K562 (cell line): ENCODE data around the gene RETREG2. TPM values are rescaled to one million over a fixed set of nuclear protein-coding genes. Genes with fewer than 3 reads are reported as not detected.

Experiments
- CHD1 ChIP-seq: fragments of 200-600 bp; sonication (generic); IDR thresholded peaks from one replicate; pipeline ENCODE4 v1.6.1; 2012; ENCODE audit warnings: mild to moderate bottlenecking, moderate library complexity, low read length, inconsistent platforms
- ELF4 ChIP-seq: fragments of 450-650 bp; formaldehyde crosslinking; IDR thresholded peaks from 2 replicates; pipeline ENCODE4 v1.4.0; 2022; ENCODE audit warnings: missing genetic modification characterization
- L3MBTL2 ChIP-seq: fragments of 450-650 bp; IDR thresholded peaks from 2 replicates; pipeline ENCODE4 v1.6.1; 2016; ENCODE audit warnings: mild to moderate bottlenecking, moderate library complexity
- SNIP1 ChIP-seq: fragments of 450-650 bp; IDR thresholded peaks from 2 replicates; pipeline ENCODE4 v1.7.1; 2017; ENCODE audit warnings: low read depth, mild to moderate bottlenecking
- SRSF9 ChIP-seq: fragments of 200-400 bp; formaldehyde crosslinking; IDR thresholded peaks from 2 replicates; pipeline ENCODE4 v1.6.1; 2017; ENCODE audit warnings: low read depth, low read length, borderline replicate concordance
- THAP7 ChIP-seq: fragments of 250-450 bp; sonication (Bioruptor Pico); IDR thresholded peaks from 2 replicates; pipeline ENCODE4 v1.5.0; 2021
- TOE1 ChIP-seq, 2 experiments: fragments of 450-650 bp in 1 of 2; sonication (generic) in 1 of 2; formaldehyde crosslinking in 1 of 2; IDR thresholded peaks; 2 replicates each; pipeline versions ENCODE4 v1.7.1 to v1.8.0; 2016 to 2022; ENCODE audit warnings: borderline replicate concordance in 2 of 2, mild to moderate bottlenecking in 2 of 2, antibody characterized with exemption in 1 of 2, inconsistent platforms in 1 of 2, low read depth in 1 of 2, missing genetic modification reagents in 1 of 2, moderate library complexity in 1 of 2
- ZNF717 ChIP-seq: fragments of 250-450 bp; sonication (Bioruptor Pico); IDR thresholded peaks from 2 replicates; pipeline ENCODE4 v1.5.0; 2021
- polyA plus RNA-seq, 8 experiments: library from polyadenylated mRNA; depleted of rRNA in 4 of 8; stranded (reverse) in 5 of 8; unstranded in 3 of 8; fragments of >200 nt; fragmentation: Nextera tagmentation in 2 of 8; fragmentation: Illumina TruSeq in 1 of 8; extraction: Ambion mirVana in 2 of 8; extraction: Trizol in 1 of 8; gene quantifications; 2 replicates each; pipeline versions ENCODE4 v1.2.1 to v1.2.3, GENCODE V29; 2011 to 2014; ENCODE audit warnings: inconsistent platforms in 1 of 8, missing spikeins in 1 of 8
- total RNA-seq, 7 experiments: library from RNA; depleted of rRNA in 6 of 7; stranded (reverse); fragments of >200 nt in 6 of 7; fragmentation: Illumina TruSeq in 2 of 7; extraction: Trizol in 2 of 7; gene quantifications; 2 replicates each; pipeline versions ENCODE4 v1.2.1 to v1.2.3, GENCODE V29; 2011 to 2021; ENCODE audit warnings: low replicate concordance in 1 of 7
- TF ChIP-seq, protein P1 (sequence below), 3 experiments: IDR thresholded peaks in 2 of 3; conservative IDR thresholded peaks in 1 of 3; 2 replicates each; pipeline ENCODE4 v1.5.1; 2011 to 2012; ENCODE audit warnings: low read length in 3 of 3, mild to moderate bottlenecking in 3 of 3, control low read depth in 2 of 3, improper control_type of control experiment in 1 of 3, inconsistent platforms in 1 of 3, low read depth in 1 of 3, mixed read lengths in 1 of 3, moderate library complexity in 1 of 3; ENCODE audit not compliant: insufficient read depth in 2 of 3
- TF ChIP-seq, protein P2 (sequence below): fragments of 450-650 bp; IDR thresholded peaks from 2 replicates; pipeline ENCODE4 v1.6.1; 2016; ENCODE audit warnings: mild to moderate bottlenecking, moderate library complexity
- TF ChIP-seq, protein P3 (sequence below): fragments of 450-650 bp; formaldehyde crosslinking; IDR thresholded peaks from 2 replicates; pipeline ENCODE4 v1.4.0; 2020; ENCODE audit warnings: mild to moderate bottlenecking

RETREG2 gene
- total and polyA plus RNA-seq, 9 of the 15 experiments (the other 6 are each of a cell fraction or from before 2014, with no cell fraction given) = 4.9 to 40.1 (median 19.2) TPM

GRCh38 chr2:219177552-219178376 is at the start of gene RETREG2 (continued):
- TF ChIP-seq, protein P1, sequence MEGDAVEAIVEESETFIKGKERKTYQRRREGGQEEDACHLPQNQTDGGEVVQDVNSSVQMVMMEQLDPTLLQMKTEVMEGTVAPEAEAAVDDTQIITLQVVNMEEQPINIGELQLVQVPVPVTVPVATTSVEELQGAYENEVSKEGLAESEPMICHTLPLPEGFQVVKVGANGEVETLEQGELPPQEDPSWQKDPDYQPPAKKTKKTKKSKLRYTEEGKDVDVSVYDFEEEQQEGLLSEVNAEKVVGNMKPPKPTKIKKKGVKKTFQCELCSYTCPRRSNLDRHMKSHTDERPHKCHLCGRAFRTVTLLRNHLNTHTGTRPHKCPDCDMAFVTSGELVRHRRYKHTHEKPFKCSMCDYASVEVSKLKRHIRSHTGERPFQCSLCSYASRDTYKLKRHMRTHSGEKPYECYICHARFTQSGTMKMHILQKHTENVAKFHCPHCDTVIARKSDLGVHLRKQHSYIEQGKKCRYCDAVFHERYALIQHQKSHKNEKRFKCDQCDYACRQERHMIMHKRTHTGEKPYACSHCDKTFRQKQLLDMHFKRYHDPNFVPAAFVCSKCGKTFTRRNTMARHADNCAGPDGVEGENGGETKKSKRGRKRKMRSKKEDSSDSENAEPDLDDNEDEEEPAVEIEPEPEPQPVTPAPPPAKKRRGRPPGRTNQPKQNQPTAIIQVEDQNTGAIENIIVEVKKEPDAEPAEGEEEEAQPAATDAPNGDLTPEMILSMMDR (IDR thresholded peaks at IDR 0.05 in 2 of 3, conservative IDR thresholded peaks at IDR 0.05 in 1 of 3; ENCODE audit: insufficient read depth in 2 of 3, low read depth in 1 of 3, low read length in 3 of 3) = peak in 2 of 3 experiments; percentile 42 to 49; a peak in 2 of 6 replicates
- TF ChIP-seq SNIP1 (no peak), L3MBTL2 (0 out of 2 replicates have a peak, but pooled peaks have one; percentile 44), CHD1 (no peak), SRSF9 (no peak), ZNF717 (CRISPR knock-in tag) (no peak), ELF4 (CRISPR knock-in tag) (0 out of 2 replicates have a peak, but pooled peaks have one; percentile 41), TOE1 (IDR thresholded peaks at IDR 0.05; ENCODE audit: borderline replicate concordance) (peak; percentile 98), TOE1 (CRISPR knock-in tag; IDR thresholded peaks at IDR 0.05; ENCODE audit: borderline replicate concordance, low read depth) (no peak), THAP7 (CRISPR knock-in tag) (no peak)
- TF ChIP-seq, protein P2, sequence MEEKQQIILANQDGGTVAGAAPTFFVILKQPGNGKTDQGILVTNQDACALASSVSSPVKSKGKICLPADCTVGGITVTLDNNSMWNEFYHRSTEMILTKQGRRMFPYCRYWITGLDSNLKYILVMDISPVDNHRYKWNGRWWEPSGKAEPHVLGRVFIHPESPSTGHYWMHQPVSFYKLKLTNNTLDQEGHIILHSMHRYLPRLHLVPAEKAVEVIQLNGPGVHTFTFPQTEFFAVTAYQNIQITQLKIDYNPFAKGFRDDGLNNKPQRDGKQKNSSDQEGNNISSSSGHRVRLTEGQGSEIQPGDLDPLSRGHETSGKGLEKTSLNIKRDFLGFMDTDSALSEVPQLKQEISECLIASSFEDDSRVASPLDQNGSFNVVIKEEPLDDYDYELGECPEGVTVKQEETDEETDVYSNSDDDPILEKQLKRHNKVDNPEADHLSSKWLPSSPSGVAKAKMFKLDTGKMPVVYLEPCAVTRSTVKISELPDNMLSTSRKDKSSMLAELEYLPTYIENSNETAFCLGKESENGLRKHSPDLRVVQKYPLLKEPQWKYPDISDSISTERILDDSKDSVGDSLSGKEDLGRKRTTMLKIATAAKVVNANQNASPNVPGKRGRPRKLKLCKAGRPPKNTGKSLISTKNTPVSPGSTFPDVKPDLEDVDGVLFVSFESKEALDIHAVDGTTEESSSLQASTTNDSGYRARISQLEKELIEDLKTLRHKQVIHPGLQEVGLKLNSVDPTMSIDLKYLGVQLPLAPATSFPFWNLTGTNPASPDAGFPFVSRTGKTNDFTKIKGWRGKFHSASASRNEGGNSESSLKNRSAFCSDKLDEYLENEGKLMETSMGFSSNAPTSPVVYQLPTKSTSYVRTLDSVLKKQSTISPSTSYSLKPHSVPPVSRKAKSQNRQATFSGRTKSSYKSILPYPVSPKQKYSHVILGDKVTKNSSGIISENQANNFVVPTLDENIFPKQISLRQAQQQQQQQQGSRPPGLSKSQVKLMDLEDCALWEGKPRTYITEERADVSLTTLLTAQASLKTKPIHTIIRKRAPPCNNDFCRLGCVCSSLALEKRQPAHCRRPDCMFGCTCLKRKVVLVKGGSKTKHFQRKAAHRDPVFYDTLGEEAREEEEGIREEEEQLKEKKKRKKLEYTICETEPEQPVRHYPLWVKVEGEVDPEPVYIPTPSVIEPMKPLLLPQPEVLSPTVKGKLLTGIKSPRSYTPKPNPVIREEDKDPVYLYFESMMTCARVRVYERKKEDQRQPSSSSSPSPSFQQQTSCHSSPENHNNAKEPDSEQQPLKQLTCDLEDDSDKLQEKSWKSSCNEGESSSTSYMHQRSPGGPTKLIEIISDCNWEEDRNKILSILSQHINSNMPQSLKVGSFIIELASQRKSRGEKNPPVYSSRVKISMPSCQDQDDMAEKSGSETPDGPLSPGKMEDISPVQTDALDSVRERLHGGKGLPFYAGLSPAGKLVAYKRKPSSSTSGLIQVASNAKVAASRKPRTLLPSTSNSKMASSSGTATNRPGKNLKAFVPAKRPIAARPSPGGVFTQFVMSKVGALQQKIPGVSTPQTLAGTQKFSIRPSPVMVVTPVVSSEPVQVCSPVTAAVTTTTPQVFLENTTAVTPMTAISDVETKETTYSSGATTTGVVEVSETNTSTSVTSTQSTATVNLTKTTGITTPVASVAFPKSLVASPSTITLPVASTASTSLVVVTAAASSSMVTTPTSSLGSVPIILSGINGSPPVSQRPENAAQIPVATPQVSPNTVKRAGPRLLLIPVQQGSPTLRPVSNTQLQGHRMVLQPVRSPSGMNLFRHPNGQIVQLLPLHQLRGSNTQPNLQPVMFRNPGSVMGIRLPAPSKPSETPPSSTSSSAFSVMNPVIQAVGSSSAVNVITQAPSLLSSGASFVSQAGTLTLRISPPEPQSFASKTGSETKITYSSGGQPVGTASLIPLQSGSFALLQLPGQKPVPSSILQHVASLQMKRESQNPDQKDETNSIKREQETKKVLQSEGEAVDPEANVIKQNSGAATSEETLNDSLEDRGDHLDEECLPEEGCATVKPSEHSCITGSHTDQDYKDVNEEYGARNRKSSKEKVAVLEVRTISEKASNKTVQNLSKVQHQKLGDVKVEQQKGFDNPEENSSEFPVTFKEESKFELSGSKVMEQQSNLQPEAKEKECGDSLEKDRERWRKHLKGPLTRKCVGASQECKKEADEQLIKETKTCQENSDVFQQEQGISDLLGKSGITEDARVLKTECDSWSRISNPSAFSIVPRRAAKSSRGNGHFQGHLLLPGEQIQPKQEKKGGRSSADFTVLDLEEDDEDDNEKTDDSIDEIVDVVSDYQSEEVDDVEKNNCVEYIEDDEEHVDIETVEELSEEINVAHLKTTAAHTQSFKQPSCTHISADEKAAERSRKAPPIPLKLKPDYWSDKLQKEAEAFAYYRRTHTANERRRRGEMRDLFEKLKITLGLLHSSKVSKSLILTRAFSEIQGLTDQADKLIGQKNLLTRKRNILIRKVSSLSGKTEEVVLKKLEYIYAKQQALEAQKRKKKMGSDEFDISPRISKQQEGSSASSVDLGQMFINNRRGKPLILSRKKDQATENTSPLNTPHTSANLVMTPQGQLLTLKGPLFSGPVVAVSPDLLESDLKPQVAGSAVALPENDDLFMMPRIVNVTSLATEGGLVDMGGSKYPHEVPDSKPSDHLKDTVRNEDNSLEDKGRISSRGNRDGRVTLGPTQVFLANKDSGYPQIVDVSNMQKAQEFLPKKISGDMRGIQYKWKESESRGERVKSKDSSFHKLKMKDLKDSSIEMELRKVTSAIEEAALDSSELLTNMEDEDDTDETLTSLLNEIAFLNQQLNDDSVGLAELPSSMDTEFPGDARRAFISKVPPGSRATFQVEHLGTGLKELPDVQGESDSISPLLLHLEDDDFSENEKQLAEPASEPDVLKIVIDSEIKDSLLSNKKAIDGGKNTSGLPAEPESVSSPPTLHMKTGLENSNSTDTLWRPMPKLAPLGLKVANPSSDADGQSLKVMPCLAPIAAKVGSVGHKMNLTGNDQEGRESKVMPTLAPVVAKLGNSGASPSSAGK = peak; percentile 23
- TF ChIP-seq, protein P3, sequence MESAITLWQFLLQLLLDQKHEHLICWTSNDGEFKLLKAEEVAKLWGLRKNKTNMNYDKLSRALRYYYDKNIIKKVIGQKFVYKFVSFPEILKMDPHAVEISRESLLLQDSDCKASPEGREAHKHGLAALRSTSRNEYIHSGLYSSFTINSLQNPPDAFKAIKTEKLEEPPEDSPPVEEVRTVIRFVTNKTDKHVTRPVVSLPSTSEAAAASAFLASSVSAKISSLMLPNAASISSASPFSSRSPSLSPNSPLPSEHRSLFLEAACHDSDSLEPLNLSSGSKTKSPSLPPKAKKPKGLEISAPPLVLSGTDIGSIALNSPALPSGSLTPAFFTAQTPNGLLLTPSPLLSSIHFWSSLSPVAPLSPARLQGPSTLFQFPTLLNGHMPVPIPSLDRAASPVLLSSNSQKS (CRISPR knock-in tag) = no peak
